Medulla oblongata (tissue), 1 donor: ENCODE data around the gene PUDP.

Source experiments
- DNase-seq: peaks from one replicate; pipeline ENCODE4 v3.0.0-alpha.2; 2015; ENCODE audit errors: extremely low spot score

The PUDP gene

GRCh38 chrX:7074148-7074907 is 73.6 kb downstream of the PUDP start:
- no peak for DNase-seq

GRCh38 chrX:7073336-7073735 is 74.6 kb downstream of the PUDP start:
- no peak for DNase-seq

- DNase-seq, result no peak
Measured at GRCh38 chrX:7072856-7073255, 75.1 kb downstream of the PUDP start.

- no peak for DNase-seq
Measured at GRCh38 chrX:7071390-7071789, 76.6 kb downstream of the PUDP start.

GRCh38 chrX:7069556-7069955 is 78.4 kb downstream of the PUDP start:
- no peak for DNase-seq

GRCh38 chrX:7068939-7069367 is 79.0 kb downstream of the PUDP start:
- no peak for DNase-seq

- no peak for DNase-seq
Measured at GRCh38 chrX:7067256-7067655, 80.7 kb downstream of the PUDP start.

- DNase-seq, result no peak
Measured at GRCh38 chrX:7065473-7065872, 82.5 kb downstream of the PUDP start.

- no peak for DNase-seq
Measured at GRCh38 chrX:7062903-7063302, 85.0 kb downstream of the PUDP start.

- no peak for DNase-seq
Measured at GRCh38 chrX:7062276-7062675, 85.7 kb downstream of the PUDP start.

- no peak for DNase-seq
Measured at GRCh38 chrX:7061429-7061828, 86.5 kb downstream of the PUDP start.

GRCh38 chrX:7060444-7060843 is 87.5 kb downstream of the PUDP start:
- no peak for DNase-seq

GRCh38 chrX:7059859-7060258 is 88.1 kb downstream of the PUDP start:
- no peak for DNase-seq

- no peak for DNase-seq
Measured at GRCh38 chrX:7059214-7059838, 88.6 kb downstream of the PUDP start.

- DNase-seq, result no peak
Measured at GRCh38 chrX:7055386-7056137, 92.4 kb downstream of the PUDP start.

GRCh38 chrX:7054219-7055216 is 93.4 kb downstream of the PUDP start:
- no peak for DNase-seq

- no peak for DNase-seq
Measured at GRCh38 chrX:7052541-7052940, 95.4 kb downstream of the PUDP start.

- no peak for DNase-seq
Measured at GRCh38 chrX:7050271-7050670, 97.7 kb downstream of the PUDP start.

- DNase-seq, result no peak
Measured at GRCh38 chrX:7047951-7048350, 100.0 kb downstream of the PUDP start.

- DNase-seq, result no peak
Measured at GRCh38 chrX:7045238-7045955, 102.6 kb downstream of the PUDP start.
